GOT3 (cell line): Measurements from ENCODE around the gene POP7.

Source experiments
- DNase-seq: peaks from one replicate; lab custom pipeline; 2025; ENCODE audit warnings: mixed read lengths; lab: John Stamatoyannopoulos, UW

The POP7 gene

DNA sequence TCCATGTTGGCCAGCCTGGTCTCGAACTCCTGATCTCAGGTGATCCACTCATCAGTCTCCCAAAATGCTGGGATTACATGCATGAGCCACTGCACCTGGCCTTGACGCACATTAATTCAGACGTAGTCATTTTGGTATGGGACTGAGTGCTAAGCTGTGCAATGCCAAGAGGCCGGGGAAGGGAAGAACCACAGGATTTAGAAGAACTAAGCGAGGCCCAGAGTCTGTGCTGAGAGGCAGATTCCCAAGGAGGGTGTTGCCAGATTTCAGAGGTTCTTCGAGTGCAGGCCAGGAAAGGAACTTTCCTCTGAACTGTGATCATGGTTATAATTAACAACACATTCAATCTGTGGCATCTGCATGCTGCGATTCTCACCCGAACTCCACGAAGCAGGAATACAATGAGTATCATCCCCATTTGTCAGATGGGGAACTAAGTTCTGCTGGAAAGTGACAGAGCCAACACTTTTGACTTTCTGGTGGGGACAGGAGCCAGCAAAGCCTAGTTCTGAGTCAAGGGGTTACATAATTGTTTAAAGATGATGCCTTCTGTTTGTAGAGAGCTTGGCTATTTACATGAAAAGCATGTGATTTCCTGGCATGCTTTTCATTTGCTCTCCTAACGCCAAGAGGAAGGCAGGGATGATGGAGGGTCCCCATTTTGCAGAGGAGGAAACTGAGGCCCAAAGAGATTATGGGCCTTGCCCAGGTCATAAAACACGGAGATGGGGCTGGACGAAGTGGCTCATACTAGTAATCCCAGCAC, 21.3 kb downstream of the POP7 start:
- DNase-seq, result no peak

GRCh38 chr7:100728196-100728595, 22.3 kb downstream of the POP7 start:
- no peak for DNase-seq

GRCh38 chr7:100730136-100730800, 24.3 kb downstream of the POP7 start:
- DNase-seq, result no peak

DNA sequence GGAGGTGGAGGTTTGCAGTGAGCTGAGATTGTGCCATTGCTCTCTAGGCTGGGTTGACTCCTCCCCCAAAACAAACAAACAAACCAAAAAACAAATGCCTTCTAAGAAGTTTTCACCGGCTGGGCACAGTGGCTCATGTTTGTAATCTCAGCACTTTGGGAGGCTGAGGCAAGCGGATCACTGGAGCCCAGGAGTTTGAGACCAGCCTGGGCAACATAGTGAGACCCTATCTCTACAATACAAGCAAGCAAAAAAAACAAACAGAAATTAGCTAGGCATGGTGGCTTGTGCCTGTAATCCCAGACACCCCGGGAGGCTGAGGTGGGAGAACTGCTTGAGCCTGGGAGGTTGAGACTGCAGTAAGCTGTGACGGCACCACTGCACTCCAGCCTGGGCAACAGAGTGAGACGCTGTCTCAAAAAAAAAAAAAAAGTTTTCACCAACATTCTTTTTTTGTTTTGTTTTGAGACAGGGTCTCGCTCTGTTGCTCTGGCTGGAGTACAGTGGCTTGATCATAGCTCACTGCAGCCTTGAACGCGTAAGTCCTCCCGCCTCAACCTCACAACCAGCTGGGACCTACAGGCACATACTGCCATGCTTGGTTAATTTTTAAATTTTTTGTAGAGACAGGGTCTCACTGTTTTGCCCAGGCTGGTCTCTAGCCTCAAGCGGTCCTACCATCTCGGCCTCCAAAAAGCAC, 26.2 kb downstream of the POP7 start:
- no peak for DNase-seq

DNA sequence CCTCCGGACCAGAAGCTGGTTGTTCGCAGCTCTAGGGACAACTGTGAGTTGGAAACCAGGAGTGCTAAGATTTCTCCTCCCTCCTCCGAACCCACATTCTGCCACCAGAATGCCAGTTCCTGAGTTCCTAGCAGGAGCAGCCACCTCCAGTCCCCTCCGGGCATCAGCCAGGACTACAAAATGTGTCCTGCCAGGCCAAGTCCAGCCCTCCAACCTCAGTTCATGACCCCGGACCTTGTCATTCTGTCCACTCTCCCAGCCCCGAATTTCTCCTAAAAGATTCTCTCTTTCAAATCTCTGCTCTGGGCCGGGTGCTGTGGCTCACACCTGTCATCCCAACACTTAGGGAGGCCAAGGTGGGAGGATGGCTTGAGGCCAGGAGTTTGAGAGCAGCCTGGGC, 29.8 kb downstream of the POP7 start:
- no peak for DNase-seq

DNA sequence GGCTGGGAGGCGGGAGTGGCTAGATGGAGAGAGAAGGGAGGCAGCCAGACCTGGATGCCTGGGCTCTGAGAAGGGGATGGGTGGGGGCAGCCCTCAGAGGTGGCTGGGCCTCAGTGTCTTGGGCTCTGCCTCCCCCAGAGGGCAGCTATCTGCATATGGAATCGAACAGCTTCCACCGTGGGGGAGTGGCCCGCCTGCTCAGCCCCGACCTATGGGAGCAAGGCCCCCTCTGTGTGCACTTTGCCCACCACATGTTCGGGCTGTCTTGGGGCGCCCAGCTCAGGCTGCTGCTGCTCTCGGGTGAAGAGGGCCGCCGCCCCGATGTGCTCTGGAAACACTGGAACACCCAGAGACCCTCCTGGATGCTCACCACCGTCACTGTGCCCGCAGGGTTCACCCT, 30.8 kb downstream of the POP7 start:
- no peak for DNase-seq

GRCh38 chr7:100739934-100740333, 34.0 kb downstream of the POP7 start:
- DNase-seq, result no peak

GRCh38 chr7:100744605-100745004, 38.7 kb downstream of the POP7 start:
- no peak for DNase-seq

DNA sequence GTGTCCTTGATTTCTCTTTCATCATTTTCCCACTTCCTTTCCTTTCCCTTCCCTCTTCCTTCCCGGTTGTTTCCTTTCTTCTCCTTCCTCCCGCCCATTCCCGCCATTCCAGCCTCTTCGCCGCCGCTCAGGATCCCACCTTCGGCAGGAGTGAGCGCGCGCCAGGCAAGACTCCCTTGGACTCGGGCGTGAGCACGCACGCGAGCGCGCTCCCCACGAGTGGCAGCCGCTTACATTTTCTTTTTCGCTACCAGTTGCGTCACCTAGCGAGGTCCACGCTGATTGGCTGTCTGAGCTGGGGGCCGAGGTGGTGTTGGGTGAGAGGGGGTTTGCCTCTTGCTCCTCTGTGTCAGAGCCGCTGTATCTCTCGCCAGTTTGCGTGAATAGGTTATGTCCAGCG, 39.3 kb downstream of the POP7 start:
- DNase-seq, result peak; percentile 49

DNA sequence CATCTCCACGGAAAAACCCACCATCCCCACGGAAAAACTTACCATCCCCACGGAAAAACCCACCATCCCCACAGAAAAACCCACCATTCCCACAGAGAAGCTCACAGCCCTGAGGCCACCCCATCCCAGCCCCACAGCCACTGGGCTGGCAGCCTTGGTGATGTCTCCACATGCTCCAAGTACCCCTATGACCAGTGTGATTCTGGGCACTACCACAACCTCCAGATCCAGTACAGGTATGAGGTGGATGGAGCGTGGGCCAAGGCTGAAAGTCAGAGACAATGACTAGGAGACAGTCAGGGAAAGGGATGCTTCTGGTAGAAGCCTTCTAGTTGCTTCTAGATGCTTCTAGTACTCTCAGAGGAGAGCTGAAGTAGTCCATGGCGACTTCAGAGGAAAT, 47.1 kb downstream of the POP7 start:
- no peak for DNase-seq

DNA sequence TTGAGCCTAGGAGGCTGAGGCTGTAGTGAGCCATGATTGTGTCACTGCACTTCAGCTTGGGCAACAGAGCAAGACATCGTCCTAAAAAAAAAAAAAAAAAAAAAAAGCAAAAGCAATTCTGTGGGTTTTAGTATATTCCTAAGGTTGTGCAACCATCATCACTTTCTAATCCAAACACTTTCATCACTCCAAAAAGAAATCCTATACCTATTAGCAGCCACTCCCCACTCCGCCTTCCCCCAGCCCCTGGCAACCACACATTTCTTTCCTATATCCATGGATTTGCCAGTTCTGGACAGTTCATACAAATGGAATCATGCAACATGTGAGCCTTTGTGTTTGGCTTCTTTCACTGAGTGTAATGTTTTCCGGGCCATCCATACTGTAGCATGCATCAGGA, 47.8 kb downstream of the POP7 start:
- DNase-seq, result no peak
